CD4-positive, alpha-beta T cell treated with Interleukin-6 at 100 ng/mL for 8 hours (primary cell): Measurements from ENCODE around the gene FSD2.
"Not testable (repeated sequence)": the region's sequence is repeated elsewhere in the genome, so short reads cannot be mapped to it uniquely, and the experiment has no call there.

Experiments
- DNase-seq: peaks from one replicate; pipeline ENCODE4 v3.0.0-alpha.2; 2020; ENCODE audit warnings: mixed read lengths, low spot score

Gene FSD2

DNA sequence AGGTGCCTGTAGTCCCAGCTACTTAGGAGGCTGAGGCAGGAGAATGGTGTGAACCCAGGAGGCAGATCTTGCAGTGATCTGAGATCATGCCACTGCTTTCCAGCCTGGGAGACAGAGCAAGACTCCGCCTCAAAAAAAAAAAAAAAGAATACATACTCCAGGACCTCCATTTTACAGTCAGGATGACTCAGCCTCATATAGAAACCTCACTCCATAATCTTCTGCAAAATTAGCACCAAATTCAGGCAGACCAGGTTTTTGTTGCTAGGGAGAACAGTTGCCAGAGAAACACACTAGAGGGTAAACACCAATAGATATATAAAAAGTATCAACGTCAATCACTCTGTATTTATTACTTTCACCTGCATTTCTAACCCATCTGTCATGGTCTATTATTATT, 67.9 kb downstream of the FSD2 start:
- no peak for DNase-seq

DNA sequence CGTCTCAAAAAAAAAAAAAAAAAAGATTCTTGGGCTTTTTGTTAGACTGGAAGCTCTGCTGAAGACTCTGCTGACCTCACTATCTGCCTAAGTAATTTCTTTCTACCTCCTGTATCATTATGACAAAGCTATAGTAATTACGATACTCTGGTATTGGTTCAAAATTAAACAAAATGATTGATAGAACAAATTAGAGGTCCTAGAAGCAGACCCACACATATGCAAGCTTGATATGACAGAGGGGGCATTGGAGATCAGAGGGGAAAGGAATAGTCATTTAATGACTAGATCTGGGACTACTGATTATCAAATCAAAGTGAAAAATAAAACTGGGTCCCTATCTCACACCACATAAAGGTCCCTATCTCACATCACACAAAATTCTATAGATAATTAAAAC, 74.3 kb downstream of the FSD2 start:
- no peak for DNase-seq

DNA sequence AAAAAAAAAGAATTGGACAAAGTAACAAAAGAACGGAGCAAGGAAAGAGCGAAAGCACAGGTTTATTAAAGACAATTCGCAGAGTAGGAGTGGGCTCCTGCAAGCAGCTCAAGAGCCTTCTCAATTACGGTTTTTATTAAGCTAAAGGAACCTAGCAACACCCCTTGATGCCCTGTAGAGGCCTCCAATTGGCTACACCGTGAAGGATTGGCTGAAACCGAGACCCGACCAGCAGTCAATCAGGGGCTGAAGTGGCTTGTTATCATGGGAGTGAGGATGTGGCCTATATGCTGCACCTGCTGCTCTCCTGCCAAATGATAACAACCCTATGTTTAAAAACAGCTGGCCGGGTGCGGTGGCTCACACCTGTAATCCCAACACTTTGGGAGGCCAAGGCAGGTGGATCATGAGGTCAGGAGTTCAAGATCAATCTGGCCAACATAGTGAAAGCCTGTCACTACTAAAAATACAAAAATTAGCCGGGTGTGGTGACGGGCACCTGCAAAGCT, 75.8 kb downstream of the FSD2 start:
- no peak for DNase-seq

DNA sequence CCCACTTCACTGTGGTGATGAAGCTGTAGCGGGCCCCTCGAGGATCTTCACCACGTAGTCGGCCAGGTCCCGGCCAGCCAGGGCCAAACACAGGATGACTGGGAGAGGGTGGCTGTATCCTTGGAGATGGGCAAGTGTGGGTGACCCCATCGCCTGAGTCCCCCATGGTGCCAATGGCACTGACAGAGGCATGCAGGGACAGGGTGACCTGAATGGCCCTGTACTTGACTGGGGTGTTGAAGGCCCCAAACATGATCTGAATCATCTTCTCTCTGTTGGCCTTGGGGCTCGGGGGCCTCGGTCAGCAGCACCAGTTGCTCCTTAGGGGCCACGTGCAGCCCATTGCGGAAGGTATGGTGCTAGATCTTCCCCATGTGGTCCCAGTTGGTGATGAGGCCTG, 79.1 kb downstream of the FSD2 start:
- no peak for DNase-seq

DNA sequence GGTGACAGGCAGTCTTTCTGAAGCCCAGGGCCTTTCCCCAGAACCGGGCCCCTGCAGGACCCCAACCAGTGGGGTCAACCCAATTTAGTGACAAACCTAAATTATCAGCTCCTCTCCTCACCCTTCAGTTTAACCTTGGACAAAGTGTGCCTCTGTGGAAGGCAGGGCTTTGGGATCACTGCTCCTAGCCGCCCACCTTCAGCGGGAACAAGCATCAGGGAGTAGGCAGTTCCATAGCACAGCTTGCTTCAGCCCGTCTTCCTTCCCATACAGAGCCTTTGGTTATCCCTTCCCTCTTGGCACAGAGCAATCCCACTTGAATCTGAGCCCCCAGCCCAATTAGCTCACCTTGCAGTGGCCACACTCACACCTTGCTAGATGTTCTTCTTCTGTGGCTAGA, 90.9 kb downstream of the FSD2 start:
- no peak for DNase-seq

DNA sequence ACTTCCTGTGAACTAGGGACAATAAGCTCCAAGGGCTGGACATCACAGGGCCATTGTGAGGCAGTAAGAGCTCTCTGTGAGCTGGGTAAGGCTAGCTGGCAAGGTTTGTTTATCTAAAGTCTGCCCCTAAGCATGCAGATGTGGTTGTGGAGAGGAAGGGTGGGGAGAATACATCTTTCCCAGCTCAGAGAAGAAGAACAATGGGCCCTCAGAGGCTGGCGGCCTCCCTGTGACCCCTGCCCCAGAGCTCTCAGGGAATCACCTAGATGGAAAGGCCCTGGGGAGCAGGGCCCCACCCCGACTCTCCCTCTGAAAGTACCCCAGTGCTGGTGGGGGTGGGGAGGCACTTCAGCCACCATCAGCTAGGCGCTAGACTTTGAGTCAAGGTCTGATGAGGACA, 91.9 kb downstream of the FSD2 start:
- no peak for DNase-seq

DNA sequence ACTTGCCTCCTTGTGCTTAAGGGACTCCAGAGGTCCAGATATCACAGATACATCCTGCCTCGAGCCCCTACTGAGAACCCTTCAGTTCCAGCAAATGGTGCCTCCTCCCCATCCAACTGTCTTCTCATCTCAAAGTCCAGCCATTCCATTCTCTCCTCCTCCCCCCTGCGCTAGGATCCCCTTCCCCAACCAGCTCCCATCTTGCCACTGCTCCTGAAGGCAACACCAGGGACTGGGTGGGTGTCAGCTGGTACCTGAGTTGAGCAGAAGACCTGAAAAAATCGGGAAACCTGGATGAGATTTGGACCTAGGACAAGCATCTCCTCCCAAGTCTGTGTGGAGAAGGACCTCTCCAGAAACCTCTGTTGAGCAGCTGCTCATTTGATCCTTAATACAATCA, 93.8 kb downstream of the FSD2 start:
- DNase-seq: no peak

DNA sequence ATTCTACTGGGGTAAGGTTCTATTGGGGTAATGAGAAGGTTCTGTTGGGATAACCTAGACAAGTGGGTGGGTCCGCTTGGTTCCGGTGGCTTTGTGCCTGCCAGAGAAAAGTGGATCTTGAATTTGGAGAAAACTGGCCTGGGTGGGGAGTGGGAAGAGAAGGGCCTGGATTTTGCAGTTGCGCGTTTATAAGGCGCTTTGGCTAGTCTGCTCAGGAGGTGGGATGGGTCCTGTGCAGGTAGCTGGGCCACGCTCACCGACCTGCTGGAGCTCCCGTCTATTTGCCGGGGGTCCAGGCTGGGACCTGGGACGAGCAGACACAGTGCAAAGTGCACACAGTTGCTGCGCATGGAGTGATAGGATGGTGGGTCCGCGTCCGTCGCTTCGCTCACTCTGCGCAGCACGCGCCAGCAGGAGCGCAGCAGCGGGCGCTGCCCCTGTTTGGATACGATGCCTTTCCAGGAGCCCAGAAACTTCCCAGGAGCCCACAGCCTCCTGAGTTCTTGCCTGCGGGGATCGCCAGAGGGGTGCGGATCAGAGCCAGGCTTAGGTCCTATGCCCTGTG, 94.9 kb downstream of the FSD2 start:
- no peak for DNase-seq

DNA sequence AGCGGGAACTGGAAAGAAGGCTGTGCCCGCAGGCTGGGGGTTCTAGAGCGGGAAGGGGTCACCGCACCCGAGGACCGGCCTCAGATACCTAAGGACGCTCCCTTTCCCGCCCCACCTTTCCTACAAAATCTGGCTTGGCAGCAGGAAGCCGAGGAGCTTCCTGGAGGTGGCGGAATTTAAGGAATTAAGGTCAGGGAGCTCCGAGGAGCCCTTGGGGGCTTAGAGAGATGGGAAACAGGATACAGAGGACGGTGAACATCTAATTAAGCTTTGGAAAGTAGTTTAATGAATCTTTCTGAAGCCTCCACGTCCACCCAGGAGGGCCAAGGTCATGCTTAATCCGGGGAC, 95.7 kb downstream of the FSD2 start:
- DNase-seq: no peak

DNA sequence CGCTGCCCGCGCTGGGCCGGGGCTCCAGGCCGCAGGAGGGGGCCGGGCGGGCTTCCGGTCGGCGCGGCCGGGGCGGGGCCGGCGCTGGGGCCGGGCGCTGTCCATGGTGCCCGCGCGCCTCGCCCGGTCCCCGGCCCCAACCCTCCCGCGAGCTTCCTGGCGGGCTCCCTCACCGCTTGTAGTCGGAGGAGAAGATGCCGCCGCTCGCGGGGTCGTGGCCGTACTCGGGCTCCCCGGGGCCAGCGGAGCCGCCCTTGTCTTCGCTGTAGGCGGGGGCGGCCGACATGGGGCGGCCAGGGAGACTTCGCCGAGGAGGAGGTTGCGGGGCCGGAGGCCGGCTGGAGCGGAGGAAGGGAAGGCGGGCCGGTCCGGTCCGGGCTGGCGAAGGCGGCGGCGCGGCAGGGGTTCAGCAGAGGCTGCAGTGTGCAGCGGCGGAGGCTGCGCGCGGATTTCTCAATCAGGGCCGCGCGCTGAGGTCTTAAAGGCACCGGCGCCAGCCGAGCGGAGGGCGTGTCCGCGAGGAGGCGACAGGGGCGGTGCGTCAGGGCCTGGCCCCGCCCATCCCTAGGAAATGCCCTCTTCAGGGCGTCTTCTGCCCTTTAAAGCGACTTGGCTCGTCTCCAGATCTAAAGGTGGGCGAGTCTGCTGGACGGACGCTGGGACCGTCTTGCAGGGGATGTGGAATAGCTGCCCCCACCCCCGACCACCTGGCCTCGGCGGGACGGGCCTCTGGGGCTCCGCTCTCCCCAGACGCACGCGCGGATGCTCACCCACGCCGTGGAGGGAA, 96.3 kb downstream of the FSD2 start, which contains the start of gene AP3B2:
AP3B2 (minus strand) TSS at position 455 of the 787 bp plus-strand sequence; CDS start at position 286, 169 bp downstream.
- peak; percentile 52 for DNase-seq

DNA sequence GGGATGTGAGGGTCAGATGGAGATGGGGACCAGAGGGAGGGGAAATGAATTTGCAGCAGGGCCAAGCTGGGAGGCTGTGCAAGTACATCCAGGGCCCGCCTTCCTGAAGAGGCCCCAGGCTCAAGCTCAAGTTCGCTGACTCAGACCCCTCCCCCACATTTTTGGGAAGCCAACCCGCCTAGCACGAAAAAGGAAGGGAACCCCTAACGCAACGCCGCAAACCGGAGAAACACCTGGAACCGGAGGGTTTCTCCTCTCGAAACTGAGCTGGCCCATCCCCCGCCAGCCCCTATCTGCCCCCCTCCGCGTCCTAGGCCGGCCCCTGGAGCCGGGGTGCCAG, 96.8 kb downstream of the FSD2 start:
- no peak for DNase-seq

DNA sequence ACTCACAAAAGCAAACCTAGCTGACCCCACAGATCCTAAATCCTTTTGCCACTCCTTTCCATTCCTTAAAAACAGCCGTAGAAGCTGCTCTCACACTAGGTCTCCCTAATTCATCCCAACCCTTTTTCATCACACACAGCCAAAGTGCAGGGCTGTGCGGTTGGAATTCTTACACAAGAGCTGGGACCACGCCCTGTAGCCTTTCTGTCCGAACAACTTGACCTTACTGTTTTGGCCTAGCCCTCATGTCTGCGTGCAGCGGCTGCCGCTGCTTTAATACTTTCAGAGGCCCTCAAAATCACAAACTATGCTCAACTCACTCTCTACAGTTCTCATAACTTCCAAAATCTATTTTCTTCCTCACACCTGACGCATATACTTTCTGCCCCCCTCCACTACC, 100.0 kb downstream of the FSD2 start:
- DNase-seq: not testable (repeated sequence)
